PC-3 (cell line): ENCODE data around the gene NDUFAF5. TPM values are rescaled to one million over a fixed set of nuclear protein-coding genes. Genes with fewer than 3 reads are reported as not detected.

ENCODE experiments used
- ATAC-seq: fragments of 200-7000 bp; cut with Tn5 transposase; 2 replicates; pipeline ENCODE4 v1.9.1; 2020; ENCODE audit warnings: mild to moderate bottlenecking, moderate library complexity
- BruUV-seq: library from RNA; stranded (reverse); fragments of 400-500 nt; replicated peaks from 2 replicates; lab custom pipeline; 2021; lab: Mats Ljungman, UMichigan
- CTCF ChIA-PET: fragments of 300-600 bp; sonication (Branson Sonifier 250); formaldehyde crosslinking; loops from one replicate; lab custom pipeline; 2022; ENCODE audit warnings: antibody characterized with exemption; lab: Charles Lee
- POLR2A ChIA-PET: fragments of 300-600 bp; sonication (Branson Sonifier 250); formaldehyde crosslinking; loops from one replicate; lab custom pipeline; 2022; ENCODE audit warnings: antibody characterized with exemption; ENCODE audit not compliant: unreplicated experiment; lab: Charles Lee
- DNase-seq: peaks from one replicate; pipeline ENCODE4 v3.0.0-alpha.2; 2015
- H2AFZ ChIP-seq: fragments of 300-600 bp; sonication (generic); 2 replicates; pipeline ENCODE4 v1.6.0; 2016; ENCODE audit warnings: antibody characterized with exemption, low read length
- H3F3A ChIP-seq: fragments of 300-600 bp; sonication (generic); one replicate; pipeline ENCODE4 v1.6.0; 2017; ENCODE audit warnings: antibody characterized with exemption, low read length, control low read depth, mild to moderate bottlenecking; ENCODE audit not compliant: unreplicated experiment
- H3K27ac ChIP-seq: fragments of 300-600 bp; sonication (generic); 2 replicates; pipeline ENCODE4 v1.5.1; 2016; ENCODE audit warnings: mild to moderate bottlenecking, low read length
- H3K27me3 ChIP-seq: fragments of 300-600 bp; sonication (generic); 2 replicates; pipeline ENCODE4 v1.6.1; 2016; ENCODE audit warnings: low read length, mixed read lengths
- H3K36me3 ChIP-seq: fragments of 300-600 bp; sonication (generic); 2 replicates; pipeline ENCODE4 v1.6.1; 2016; ENCODE audit warnings: low read depth, mixed run types, low read length, mixed read lengths
- H3K4me1 ChIP-seq: fragments of 300-600 bp; sonication (generic); 2 replicates; pipeline ENCODE4 v1.5.1; 2016; ENCODE audit warnings: low read length; ENCODE audit not compliant: insufficient read depth
- H3K4me2 ChIP-seq: fragments of 300-600 bp; sonication (generic); 2 replicates; pipeline ENCODE4 v1.6.0; 2016; ENCODE audit warnings: low read length
- H3K4me3 ChIP-seq: fragments of 300-600 bp; sonication (generic); 2 replicates; pipeline ENCODE4 v1.5.1; 2016; ENCODE audit warnings: mild to moderate bottlenecking, low read length, mixed read lengths
- H3K79me2 ChIP-seq: fragments of 300-600 bp; sonication (generic); 2 replicates; pipeline ENCODE4 v1.6.1; 2017; ENCODE audit warnings: low read length, mixed read lengths
- H3K9ac ChIP-seq: fragments of 300-600 bp; sonication (generic); 2 replicates; pipeline ENCODE4 v1.6.0; 2016; ENCODE audit warnings: mild to moderate bottlenecking, low read length
- H3K9me2 ChIP-seq: fragments of 300-600 bp; sonication (generic); replicated peaks from 2 replicates; pipeline ENCODE4 v1.6.1; 2016; ENCODE audit warnings: mixed run types, low read length, mixed read lengths
- H3K9me3 ChIP-seq: fragments of 300-600 bp; sonication (generic); 2 replicates; pipeline ENCODE4 v1.6.1; 2016; ENCODE audit warnings: low read length, mixed read lengths
- H4K20me1 ChIP-seq: fragments of 300-600 bp; sonication (generic); 2 replicates; pipeline ENCODE4 v1.6.1; 2016; ENCODE audit warnings: low read length, mixed read lengths
- EZH2 ChIP-seq: fragments of 300-600 bp; sonication (generic); IDR thresholded peaks from one replicate; pipeline ENCODE4 v1.6.1; 2017; ENCODE audit warnings: antibody characterized with exemption, mild to moderate bottlenecking, low read length; ENCODE audit not compliant: unreplicated experiment
- EZH2phosphoT487 ChIP-seq: fragments of 300-600 bp; sonication (generic); IDR thresholded peaks from 2 replicates; pipeline ENCODE4 v1.6.1; 2018; ENCODE audit warnings: mild to moderate bottlenecking, antibody characterized with exemption, low read length, borderline replicate concordance
- intact Hi-C: fragments of 100-400 bp; cut with micrococcal nuclease; formaldehyde crosslinking; loops from 2 replicates; pipeline ENCODE4 v1.9.0; 2023
- total RNA-seq: library from RNA; depleted of rRNA; stranded (reverse); fragments of >200 nt; gene quantifications from 2 replicates; pipeline ENCODE4 v1.2.3, GENCODE V29; 2014
- TF ChIP-seq, protein P1 (sequence below): fragments of 300-600 bp; sonication (generic); conservative IDR thresholded peaks from 2 replicates; pipeline ENCODE4 v1.5.1; 2017; ENCODE audit warnings: antibody characterized with exemption, low read depth, mild to moderate bottlenecking, low read length

NDUFAF5 gene
- total RNA-seq, 1 experiment from 2014 or later = 29.0 TPM

DNA sequence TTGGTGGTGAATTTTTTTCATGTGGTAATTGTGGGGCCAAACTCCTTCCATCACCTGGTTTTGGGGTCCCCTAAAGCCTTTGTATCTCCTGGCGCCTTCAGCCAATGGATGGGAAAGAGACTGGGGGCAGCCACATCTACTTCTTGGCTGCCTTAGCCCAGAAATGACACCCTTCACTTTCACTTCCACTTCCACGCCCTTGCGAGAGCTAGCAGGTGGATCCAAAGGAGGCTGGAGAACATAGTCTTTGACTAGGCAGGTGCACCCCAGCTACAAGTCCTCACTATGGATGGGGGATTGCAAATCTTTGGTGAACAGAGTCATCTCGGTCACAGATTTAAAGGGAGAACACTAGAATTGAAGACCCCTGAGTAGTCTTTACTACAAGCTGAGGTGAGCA is 70.8 kb downstream of the NDUFAF5 start:
- Histone ChIP-seq H3K27ac (no peak overlapping the region), H3K36me3 (no peaks in the 10 kb centered on the region), H3K4me3 (no peak overlapping the region), H2AFZ (no peak overlapping the region), H3F3A (no peaks in the 10 kb centered on the region), H4K20me1 (no peaks in the 10 kb centered on the region), H3K9me2 (no peaks in the 10 kb centered on the region), H3K27me3 (peaks cover 53% of the 10 kb centered on the region), H3K4me1 (no peaks in the 10 kb centered on the region), H3K79me2 (no peaks in the 10 kb centered on the region), H3K9ac (no peak overlapping the region), H3K4me2 (no peak overlapping the region), H3K9me3 (no peaks in the 10 kb centered on the region)
- intact Hi-C loops = no loop called here
- CTCF ChIA-PET = no interaction called here
- DNase-seq (no peak), ATAC-seq (no peak)
- no TSS peak for BruUV-seq
- no peak for TF ChIP-seq EZH2
- no peak for TF ChIP-seq EZH2phosphoT487
- TF ChIP-seq, protein P1, sequence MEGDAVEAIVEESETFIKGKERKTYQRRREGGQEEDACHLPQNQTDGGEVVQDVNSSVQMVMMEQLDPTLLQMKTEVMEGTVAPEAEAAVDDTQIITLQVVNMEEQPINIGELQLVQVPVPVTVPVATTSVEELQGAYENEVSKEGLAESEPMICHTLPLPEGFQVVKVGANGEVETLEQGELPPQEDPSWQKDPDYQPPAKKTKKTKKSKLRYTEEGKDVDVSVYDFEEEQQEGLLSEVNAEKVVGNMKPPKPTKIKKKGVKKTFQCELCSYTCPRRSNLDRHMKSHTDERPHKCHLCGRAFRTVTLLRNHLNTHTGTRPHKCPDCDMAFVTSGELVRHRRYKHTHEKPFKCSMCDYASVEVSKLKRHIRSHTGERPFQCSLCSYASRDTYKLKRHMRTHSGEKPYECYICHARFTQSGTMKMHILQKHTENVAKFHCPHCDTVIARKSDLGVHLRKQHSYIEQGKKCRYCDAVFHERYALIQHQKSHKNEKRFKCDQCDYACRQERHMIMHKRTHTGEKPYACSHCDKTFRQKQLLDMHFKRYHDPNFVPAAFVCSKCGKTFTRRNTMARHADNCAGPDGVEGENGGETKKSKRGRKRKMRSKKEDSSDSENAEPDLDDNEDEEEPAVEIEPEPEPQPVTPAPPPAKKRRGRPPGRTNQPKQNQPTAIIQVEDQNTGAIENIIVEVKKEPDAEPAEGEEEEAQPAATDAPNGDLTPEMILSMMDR = no peak
- POLR2A ChIA-PET = no interaction called here

DNA sequence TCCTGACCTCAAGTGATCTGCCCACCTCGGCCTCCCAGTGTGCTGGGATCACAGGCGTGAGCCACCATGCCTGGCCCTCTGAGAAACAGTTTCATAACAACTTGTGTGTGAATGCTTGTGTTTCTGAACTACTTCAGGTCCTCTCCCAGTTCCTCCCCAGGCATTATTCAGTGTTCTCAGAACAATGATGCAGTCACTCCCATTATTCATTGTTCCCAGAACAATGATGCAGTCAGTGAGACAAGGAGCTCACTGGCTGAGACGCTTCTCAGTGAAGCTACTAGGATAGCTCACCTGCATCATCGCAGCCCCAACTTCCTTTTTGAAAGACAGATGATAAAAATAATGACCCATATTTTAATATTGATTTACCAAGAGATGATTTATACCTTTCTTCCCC is 71.5 kb downstream of the NDUFAF5 start:
- Histone ChIP-seq H3K79me2 (no peaks in the 10 kb centered on the region), H3K9me2 (no peaks in the 10 kb centered on the region), H3K4me1 (no peaks in the 10 kb centered on the region), H3K9me3 (no peaks in the 10 kb centered on the region), H3K9ac (no peak overlapping the region), H3K4me2 (no peak overlapping the region), H2AFZ (no peak overlapping the region), H3K27ac (no peak overlapping the region), H3F3A (no peaks in the 10 kb centered on the region), H4K20me1 (no peaks in the 10 kb centered on the region), H3K36me3 (no peaks in the 10 kb centered on the region), H3K4me3 (no peak overlapping the region), H3K27me3 (peaks cover 51% of the 10 kb centered on the region)
- ChIA-PET POLR2A (no interaction called here), CTCF (no interaction called here)
- ATAC-seq (no peak), DNase-seq (no peak)
- no TSS peak for BruUV-seq
- intact Hi-C loops = no loop called here
- TF ChIP-seq EZH2 (no peak), EZH2phosphoT487 (no peak)
- TF ChIP-seq, protein P1 = no peak

DNA sequence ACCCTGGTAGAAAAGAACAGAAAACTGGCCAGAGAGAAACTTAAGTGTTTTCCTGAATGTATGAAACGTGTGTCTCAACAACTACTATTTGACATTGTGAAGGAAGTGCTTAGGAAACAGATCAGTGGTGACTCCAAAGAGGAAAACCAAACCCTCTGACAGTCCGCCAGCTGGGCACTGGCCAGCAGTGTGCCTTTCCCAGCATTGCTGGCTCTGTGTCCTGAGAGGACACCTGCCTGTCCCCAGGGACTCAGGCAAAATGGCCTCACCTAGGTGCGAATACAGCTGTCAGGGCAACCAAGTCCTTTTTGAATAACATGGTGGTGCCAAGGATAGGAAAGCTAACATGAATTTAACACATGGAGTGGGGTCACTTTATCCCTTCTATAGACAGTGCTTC is 72.5 kb downstream of the NDUFAF5 start:
- Histone ChIP-seq H3K9ac (no peak overlapping the region), H3K79me2 (no peaks in the 10 kb centered on the region), H3K4me2 (no peak overlapping the region), H2AFZ (no peak overlapping the region), H3K27ac (no peak overlapping the region), H3K4me3 (no peak overlapping the region), H3K36me3 (no peaks in the 10 kb centered on the region), H3K9me3 (no peaks in the 10 kb centered on the region), H3K27me3 (peaks cover 49% of the 10 kb centered on the region), H3K4me1 (no peaks in the 10 kb centered on the region), H4K20me1 (no peaks in the 10 kb centered on the region), H3K9me2 (no peaks in the 10 kb centered on the region), H3F3A (no peaks in the 10 kb centered on the region)
- TF ChIP-seq, protein P1 = no peak
- TF ChIP-seq EZH2phosphoT487 (no peak), EZH2 (no peak)
- DNase-seq (no peak), ATAC-seq (no peak)
- CTCF ChIA-PET = no interaction called here
- no TSS peak for BruUV-seq
- intact Hi-C loops = no loop called here
- POLR2A ChIA-PET = no interaction called here
